OCI-LY3 (cell line): Measurements from ENCODE around the gene POP4.

Experiments
- H2AFZ ChIP-seq: fragments of 200-600, 300-600 bp; shearing (Covaris generic); 2 replicates; pipeline ENCODE4 v1.6.0; 2014; ENCODE audit warnings: antibody characterized with exemption, low read depth, low read length
- H3K27ac ChIP-seq: fragments of 200-600, 300-600 bp; sonication (generic); 2 replicates; pipeline ENCODE4 v1.5.1; 2014; ENCODE audit warnings: mild to moderate bottlenecking, low read length, moderate library complexity, mixed read lengths
- H3K27me3 ChIP-seq: fragments of 200-600, 300-600 bp; sonication (generic); 2 replicates; pipeline ENCODE4 v1.6.1; 2014; ENCODE audit warnings: low read depth, low read length, mixed read lengths
- H3K36me3 ChIP-seq: fragments of 200-600, 300-600 bp; sonication (generic); replicated peaks from 2 replicates; pipeline ENCODE3; 2014; ENCODE audit warnings: low read depth, low read length, mixed read lengths
- H3K4me1 ChIP-seq: fragments of 300-600, 200-600 bp; sonication (generic); 2 replicates; pipeline ENCODE4 v1.6.1; 2014; ENCODE audit warnings: low read length, mixed read lengths
- H3K4me2 ChIP-seq: fragments of 200-600, 300-600 bp; sonication (generic); 2 replicates; pipeline ENCODE4 v1.6.1; 2014; ENCODE audit warnings: low read length, mixed read lengths
- H3K4me3 ChIP-seq: fragments of 300-600, 200-600 bp; sonication (generic); 2 replicates; pipeline ENCODE4 v1.5.1; 2014; ENCODE audit warnings: antibody characterized with exemption, mild to moderate bottlenecking, low read length, moderate library complexity
- H3K79me2 ChIP-seq: fragments of 300-600, 200-600 bp; shearing (Covaris generic); 2 replicates; pipeline ENCODE4 v1.6.1; 2014; ENCODE audit warnings: mild to moderate bottlenecking, low read length, mixed read lengths
- H3K9ac ChIP-seq: fragments of 300-600, 200-600 bp; shearing (Covaris generic); 2 replicates; pipeline ENCODE4 v1.6.0; 2014; ENCODE audit warnings: mild to moderate bottlenecking, low read length, moderate library complexity
- H3K9me3 ChIP-seq: fragments of 200-600, 300-600 bp; shearing (Covaris generic); 2 replicates; pipeline ENCODE4 v1.6.1; 2014; ENCODE audit warnings: low read length, mixed read lengths; ENCODE audit not compliant: insufficient read depth
- H4K20me1 ChIP-seq: fragments of 200-600, 300-600 bp; sonication (generic); 2 replicates; pipeline ENCODE4 v1.6.1; 2016; ENCODE audit warnings: low read length, mixed read lengths; ENCODE audit not compliant: insufficient read depth
- EZH2phosphoT487 ChIP-seq: fragments of 200-600 bp; shearing (Covaris generic); IDR thresholded peaks from 2 replicates; pipeline ENCODE4 v1.6.1; 2018; ENCODE audit warnings: antibody characterized with exemption, mixed run types, low read depth
- TF ChIP-seq, protein P1 (sequence below): fragments of 200-600, 300-600 bp; sonication (generic); IDR thresholded peaks from 2 replicates; pipeline ENCODE4 v1.5.1; 2014; ENCODE audit warnings: antibody characterized with exemption, low read length, low read depth

POP4 gene

DNA sequence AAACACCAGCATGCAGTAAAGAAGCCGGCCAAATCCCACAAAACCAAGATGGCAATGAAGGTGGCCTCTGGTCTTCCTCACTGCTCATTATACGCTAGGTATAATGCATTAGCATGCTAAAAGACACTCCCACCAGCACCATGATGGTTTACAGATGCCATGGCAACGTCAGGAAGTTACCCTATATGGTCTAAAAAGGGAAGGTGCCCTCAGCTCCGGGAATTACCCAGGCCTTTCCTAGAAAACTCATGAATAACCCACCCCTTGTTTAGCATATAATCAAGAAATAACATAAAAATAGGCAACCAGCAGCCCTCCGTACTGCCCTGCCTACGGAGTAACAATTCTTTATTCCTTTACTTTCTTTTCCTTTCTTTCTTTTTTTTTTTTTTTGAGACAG is 38.1 kb downstream of the POP4 start:
- Histone ChIP-seq H3K9me3 (no peaks in the 10 kb centered on the region), H3K27ac (no peak overlapping the region), H3K4me3 (no peak overlapping the region), H3K36me3 (no peaks in the 10 kb centered on the region), H2AFZ (no peak overlapping the region), H4K20me1 (no peaks in the 10 kb centered on the region), H3K4me1 (no peaks in the 10 kb centered on the region), H3K4me2 (no peak overlapping the region), H3K27me3 (peaks cover 27% of the 10 kb centered on the region), H3K79me2 (no peaks in the 10 kb centered on the region), H3K9ac (no peak overlapping the region)
- no peak for TF ChIP-seq EZH2phosphoT487
- TF ChIP-seq, protein P1, sequence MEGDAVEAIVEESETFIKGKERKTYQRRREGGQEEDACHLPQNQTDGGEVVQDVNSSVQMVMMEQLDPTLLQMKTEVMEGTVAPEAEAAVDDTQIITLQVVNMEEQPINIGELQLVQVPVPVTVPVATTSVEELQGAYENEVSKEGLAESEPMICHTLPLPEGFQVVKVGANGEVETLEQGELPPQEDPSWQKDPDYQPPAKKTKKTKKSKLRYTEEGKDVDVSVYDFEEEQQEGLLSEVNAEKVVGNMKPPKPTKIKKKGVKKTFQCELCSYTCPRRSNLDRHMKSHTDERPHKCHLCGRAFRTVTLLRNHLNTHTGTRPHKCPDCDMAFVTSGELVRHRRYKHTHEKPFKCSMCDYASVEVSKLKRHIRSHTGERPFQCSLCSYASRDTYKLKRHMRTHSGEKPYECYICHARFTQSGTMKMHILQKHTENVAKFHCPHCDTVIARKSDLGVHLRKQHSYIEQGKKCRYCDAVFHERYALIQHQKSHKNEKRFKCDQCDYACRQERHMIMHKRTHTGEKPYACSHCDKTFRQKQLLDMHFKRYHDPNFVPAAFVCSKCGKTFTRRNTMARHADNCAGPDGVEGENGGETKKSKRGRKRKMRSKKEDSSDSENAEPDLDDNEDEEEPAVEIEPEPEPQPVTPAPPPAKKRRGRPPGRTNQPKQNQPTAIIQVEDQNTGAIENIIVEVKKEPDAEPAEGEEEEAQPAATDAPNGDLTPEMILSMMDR = no peak

- Histone ChIP-seq H3K27ac (no peak overlapping the region), H3K4me1 (no peaks in the 10 kb centered on the region), H4K20me1 (no peaks in the 10 kb centered on the region), H3K9ac (no peak overlapping the region), H3K79me2 (no peaks in the 10 kb centered on the region), H3K36me3 (no peaks in the 10 kb centered on the region), H3K27me3 (peaks cover 25% of the 10 kb centered on the region), H3K4me2 (no peak overlapping the region), H2AFZ (no peak overlapping the region), H3K4me3 (no peak overlapping the region), H3K9me3 (no peaks in the 10 kb centered on the region)
- TF ChIP-seq, protein P1 = no peak
- no peak for TF ChIP-seq EZH2phosphoT487
Observed at GRCh38 chr19:29645491-29645867, 39.4 kb downstream of the POP4 start.

DNA sequence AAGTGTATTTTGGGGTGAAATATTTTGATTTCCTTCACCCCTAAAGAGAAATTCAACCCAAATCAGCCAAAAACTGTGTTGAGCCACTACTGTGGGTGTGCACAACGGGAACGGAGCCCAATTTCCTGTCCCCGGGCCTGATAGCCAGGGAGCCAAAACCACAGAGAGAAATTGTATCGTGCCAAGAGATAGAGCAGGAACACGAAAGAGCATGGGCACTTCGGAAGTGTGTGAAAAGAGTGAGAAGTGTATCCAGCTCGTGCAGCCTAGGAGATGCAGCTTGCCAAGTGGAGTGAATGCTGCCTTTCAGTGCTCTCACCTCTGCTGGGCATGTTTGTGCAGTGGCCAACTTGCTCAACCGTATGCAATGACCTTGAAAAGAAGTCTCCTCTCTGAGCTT is 39.8 kb downstream of the POP4 start:
- Histone ChIP-seq H3K4me1 (no peaks in the 10 kb centered on the region), H3K27ac (no peak overlapping the region), H3K9me3 (no peaks in the 10 kb centered on the region), H3K4me3 (no peak overlapping the region), H2AFZ (no peak overlapping the region), H3K79me2 (no peaks in the 10 kb centered on the region), H3K27me3 (peaks cover 25% of the 10 kb centered on the region), H3K4me2 (no peak overlapping the region), H4K20me1 (no peaks in the 10 kb centered on the region), H3K36me3 (no peaks in the 10 kb centered on the region), H3K9ac (no peak overlapping the region)
- TF ChIP-seq EZH2phosphoT487 = no peak
- TF ChIP-seq, protein P1 = no peak

DNA sequence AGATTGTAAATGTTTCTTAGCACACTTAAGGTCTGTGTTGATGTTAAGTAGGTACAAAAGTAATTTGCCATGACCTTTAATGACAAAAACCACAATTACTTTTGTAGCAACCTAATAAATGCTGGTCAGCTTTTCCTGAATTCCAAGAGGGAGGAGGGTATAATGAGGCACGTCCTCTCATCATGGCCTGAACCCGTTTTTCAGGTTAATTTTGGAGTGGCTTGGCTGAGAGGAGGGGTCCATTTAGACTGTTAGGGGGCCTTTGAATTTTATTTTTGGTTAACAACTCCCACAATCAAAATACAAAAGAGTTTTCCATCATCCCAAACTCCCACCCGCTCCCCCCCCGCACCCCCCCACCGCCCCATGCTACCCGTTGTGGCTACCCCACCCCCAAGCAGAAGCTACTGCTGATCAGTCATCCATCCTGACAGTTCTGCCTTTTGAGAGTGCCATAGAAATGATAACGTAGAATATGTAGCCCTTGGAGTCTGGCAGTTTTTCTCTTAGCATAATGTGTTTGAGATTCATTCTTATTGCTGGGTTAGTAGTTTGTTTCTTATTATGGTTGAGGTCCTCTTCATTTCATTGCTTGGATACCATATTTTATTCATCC is 44.8 kb downstream of the POP4 start:
- Histone ChIP-seq H3K27ac (no peak overlapping the region), H3K9me3 (no peaks in the 10 kb centered on the region), H3K36me3 (no peaks in the 10 kb centered on the region), H2AFZ (no peak overlapping the region), H4K20me1 (no peaks in the 10 kb centered on the region), H3K4me1 (no peaks in the 10 kb centered on the region), H3K79me2 (no peaks in the 10 kb centered on the region), H3K27me3 (peaks cover 34% of the 10 kb centered on the region), H3K4me2 (no peak overlapping the region), H3K4me3 (no peak overlapping the region), H3K9ac (no peak overlapping the region)
- TF ChIP-seq, protein P1 = no peak
- no peak for TF ChIP-seq EZH2phosphoT487
